Upper lobe of left lung (tissue), 6 donors: ENCODE data around the gene AVEN. TPM values are rescaled to one million over a fixed set of nuclear protein-coding genes. Genes with fewer than 3 reads are reported as not detected.

Experiments used
- ATAC-seq, 2 donors: fragments of 200-7000 bp; cut with Tn5 transposase; one replicate each; pipeline ENCODE4 v1.9.1; 2022; ENCODE audit warnings: mild to moderate bottlenecking in 2 of 2, moderate library complexity in 2 of 2; ENCODE audit not compliant: low FRiP score in 2 of 2
- DNase-seq, 2 donors: peaks; one replicate each; pipeline ENCODE4 v3.0.0-alpha.2; 2019 to 2020
- H3K27ac ChIP-seq, 4 donors: fragments of 200-600 bp; sonication (generic); one replicate each; pipeline ENCODE4 v1.5.1; 2016 to 2019
- H3K27me3 ChIP-seq, 4 donors: fragments of 200-600 bp; sonication (generic); one replicate each; pipeline ENCODE4 v1.5.1; 2017 to 2019
- H3K36me3 ChIP-seq, 4 donors: fragments of 200-600 bp; sonication (generic); one replicate each; pipeline ENCODE4 v1.5.1; 2016 to 2019
- H3K4me1 ChIP-seq, 4 donors: fragments of 200-600 bp; sonication (generic); one replicate each; pipeline ENCODE4 v1.5.1; 2018 to 2019
- H3K4me3 ChIP-seq, 4 donors: fragments of 200-600 bp; sonication (generic); one replicate each; pipeline ENCODE4 v1.5.1; 2017 to 2019; ENCODE audit warnings: mild to moderate bottlenecking in 2 of 4, moderate library complexity in 1 of 4
- H3K9me3 ChIP-seq, 4 donors: fragments of 200-600 bp; sonication (generic); one replicate each; pipeline ENCODE4 v1.5.1; 2018 to 2019
- EP300 ChIP-seq, 4 donors: sonication (generic); formaldehyde crosslinking; IDR thresholded peaks; one replicate each; pipeline ENCODE4 v1.5.1; 2017; ENCODE audit warnings: antibody characterized with exemption in 4 of 4, control low read depth in 2 of 4
- POLR2A ChIP-seq, 4 donors: fragments of 450-650 bp; IDR thresholded peaks; one replicate each; pipeline ENCODE4 v1.5.1; 2016 to 2017; ENCODE audit warnings: antibody characterized with exemption in 4 of 4, mild to moderate bottlenecking in 2 of 4
- POLR2AphosphoS5 ChIP-seq, 2 donors: sonication (generic); formaldehyde crosslinking; IDR thresholded peaks; one replicate each; pipeline ENCODE4 v1.5.1; 2017; ENCODE audit warnings: antibody characterized with exemption in 2 of 2
- WGBS, 2 donors: methylation state at CpG; one replicate each; pipeline ENCODE4 v1.1.5; 2017 to 2018; 5-methylcytosine and 5-hydroxymethylcytosine counted together
- total RNA-seq, 6 donors: library from RNA; depleted of rRNA in 4 of 6; stranded (reverse); fragments of >200 nt in 4 of 6; gene quantifications; one replicate each; pipeline versions ENCODE4 v1.1.0 to v1.2.1, GENCODE V29; 2016 to 2021
- TF ChIP-seq, protein P1 (sequence below), 6 experiments: fragments of 450-650 bp in 4 of 6; fragments of 200-600 bp in 2 of 6; sonication (generic) in 2 of 6; IDR thresholded peaks; one replicate each; pipeline ENCODE4 v1.5.1; 2016 to 2019; ENCODE audit warnings: antibody characterized with exemption in 6 of 6
- donor health status: DM: no; HTN: no; CAD: no; lungs with moderate emphysema.
- donor health status: DM: no; HTN: yes; CAD: no; lungs with severe emphysema.

The AVEN gene
- total RNA-seq, 6 donors from 2014 or later: 6.9 to 38.8 (median 9.9) TPM

DNA sequence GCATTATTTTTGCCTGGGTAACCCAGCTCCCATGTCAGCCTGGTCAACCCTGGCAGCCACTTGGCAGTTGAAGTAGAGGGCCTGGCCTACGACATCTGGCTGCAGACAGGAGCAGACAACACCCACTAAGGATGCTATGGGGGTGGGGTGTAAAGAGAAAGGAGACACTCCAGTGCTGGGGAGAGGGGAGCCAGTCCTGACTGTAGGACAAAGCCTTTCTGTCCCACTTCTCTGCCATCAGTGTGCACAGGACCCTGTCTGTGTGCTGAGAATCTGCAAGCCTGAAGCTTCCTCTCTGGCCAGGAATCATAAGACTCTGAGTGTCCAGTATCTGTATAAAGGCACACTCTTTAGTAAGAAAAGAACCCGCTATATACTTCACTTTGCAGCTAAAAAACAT lies 167.0 kb downstream of the AVEN start:
- TF ChIP-seq POLR2AphosphoS5 (IDR thresholded peaks at IDR 0.05) (no peak), POLR2A (IDR thresholded peaks at IDR 0.05) (no peak)
- TF ChIP-seq, protein P1, sequence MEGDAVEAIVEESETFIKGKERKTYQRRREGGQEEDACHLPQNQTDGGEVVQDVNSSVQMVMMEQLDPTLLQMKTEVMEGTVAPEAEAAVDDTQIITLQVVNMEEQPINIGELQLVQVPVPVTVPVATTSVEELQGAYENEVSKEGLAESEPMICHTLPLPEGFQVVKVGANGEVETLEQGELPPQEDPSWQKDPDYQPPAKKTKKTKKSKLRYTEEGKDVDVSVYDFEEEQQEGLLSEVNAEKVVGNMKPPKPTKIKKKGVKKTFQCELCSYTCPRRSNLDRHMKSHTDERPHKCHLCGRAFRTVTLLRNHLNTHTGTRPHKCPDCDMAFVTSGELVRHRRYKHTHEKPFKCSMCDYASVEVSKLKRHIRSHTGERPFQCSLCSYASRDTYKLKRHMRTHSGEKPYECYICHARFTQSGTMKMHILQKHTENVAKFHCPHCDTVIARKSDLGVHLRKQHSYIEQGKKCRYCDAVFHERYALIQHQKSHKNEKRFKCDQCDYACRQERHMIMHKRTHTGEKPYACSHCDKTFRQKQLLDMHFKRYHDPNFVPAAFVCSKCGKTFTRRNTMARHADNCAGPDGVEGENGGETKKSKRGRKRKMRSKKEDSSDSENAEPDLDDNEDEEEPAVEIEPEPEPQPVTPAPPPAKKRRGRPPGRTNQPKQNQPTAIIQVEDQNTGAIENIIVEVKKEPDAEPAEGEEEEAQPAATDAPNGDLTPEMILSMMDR (IDR thresholded peaks at IDR 0.05): no peak
- H3K4me1 ChIP-seq: peaks cover 0 to under 1% (median 0%) of the 10 kb centered on the region in 4 donors
- DNase-seq: no peak
- WGBS, 2 donors: 76 to 92% methylated on average over 2 of the region's 2 CpGs
- H3K36me3 ChIP-seq: peaks cover 0 to 3% (median 0%) of the 10 kb centered on the region in 4 donors
- no peak overlapping the region for H3K4me3 ChIP-seq
- H3K9me3 ChIP-seq: no peaks in the 10 kb centered on the region
- no peak overlapping the region for H3K27ac ChIP-seq
- ATAC-seq: no peak
- no peaks in the 10 kb centered on the region for H3K27me3 ChIP-seq

DNA sequence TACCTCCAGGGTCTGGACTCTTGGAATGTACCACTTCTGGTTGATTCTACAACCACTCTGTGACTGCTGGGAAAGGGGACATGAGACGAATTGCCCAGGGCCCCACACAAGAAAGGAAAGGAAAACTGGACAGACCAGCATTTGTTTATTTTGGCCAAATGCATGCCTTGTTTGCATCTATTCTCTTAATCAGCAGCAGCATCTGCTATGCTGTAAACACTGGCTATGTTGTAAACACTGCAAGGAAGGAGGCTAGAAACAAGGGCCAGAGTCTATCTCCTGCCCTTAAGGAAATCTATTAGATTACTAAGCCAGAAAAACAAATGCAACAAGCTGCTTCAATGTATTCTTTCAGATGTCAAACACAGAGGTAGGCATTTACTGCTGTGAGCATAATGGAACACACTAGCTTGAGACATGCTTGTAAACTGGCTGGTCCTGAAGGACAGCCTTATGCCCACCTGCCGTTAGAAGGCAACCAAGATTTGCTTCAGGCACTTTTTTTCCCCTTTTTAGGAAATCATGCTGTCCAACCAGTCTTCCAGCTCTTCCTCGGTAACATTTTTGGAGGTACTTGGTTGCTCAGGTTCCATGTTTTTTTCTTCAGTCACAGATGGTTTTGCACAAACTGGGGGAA lies 172.8 kb downstream of the AVEN start:
- DNase-seq: no peak

DNA sequence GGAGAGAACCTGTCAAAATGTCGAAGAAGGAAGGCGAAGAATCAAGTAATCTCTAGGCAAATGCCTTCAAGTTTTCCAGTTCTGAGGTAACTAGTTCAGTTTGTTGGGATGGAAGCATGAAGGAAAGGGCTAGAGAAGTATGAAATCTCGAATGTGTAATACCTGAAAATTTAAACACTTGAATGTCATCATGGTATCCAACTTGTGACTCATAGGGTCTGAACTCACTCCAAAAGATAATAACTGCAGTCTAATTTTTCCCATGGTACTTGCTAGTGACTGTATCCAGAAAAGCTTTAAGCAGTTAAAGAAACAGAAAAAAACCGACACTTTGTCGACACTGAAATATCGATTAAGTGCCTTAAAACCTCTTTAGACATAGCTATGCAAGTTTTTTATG lies 173.6 kb downstream of the AVEN start:
- no peak overlapping the region for H3K27ac ChIP-seq

More for the DNA sequence above, 172.8 kb downstream of the AVEN start:
- Histone ChIP-seq H3K4me3 (no peak overlapping the region), H3K9me3 (no peaks in the 10 kb centered on the region), H3K4me1 (peaks cover 0 to 5% (median 0%) of the 10 kb centered on the region in 4 donors), H3K36me3 (peaks cover 0 to 10% (median 0%) of the 10 kb centered on the region in 4 donors), H3K27ac (no peak overlapping the region), H3K27me3 (no peaks in the 10 kb centered on the region)
- ATAC-seq: no peak
- TF ChIP-seq EP300 (IDR thresholded peaks at IDR 0.05) (peak in 1 of 4 donors; percentile 30), POLR2AphosphoS5 (IDR thresholded peaks at IDR 0.05) (peak in 1 of 2 donors; percentile 29), POLR2A (IDR thresholded peaks at IDR 0.05) (no peak)
- 46 to 68% methylated on average over 3 of the region's 3 CpGs for WGBS, 2 donors

GRCh38 chr15:33864360-33865075 lies 174.5 kb downstream of the AVEN start:
- WGBS, 2 donors: 84 to 85% methylated on average over 5 of the region's 5 CpGs

More for the DNA sequence above, 173.6 kb downstream of the AVEN start:
- H3K4me1 ChIP-seq: peaks cover 0 to 5% (median 0%) of the 10 kb centered on the region in 4 donors
- ATAC-seq: no peak
- no peak overlapping the region for H3K4me3 ChIP-seq
- peaks cover 0 to 10% (median 0%) of the 10 kb centered on the region in 4 donors for H3K36me3 ChIP-seq
- H3K9me3 ChIP-seq: no peaks in the 10 kb centered on the region
- no peaks in the 10 kb centered on the region for H3K27me3 ChIP-seq
- TF ChIP-seq EP300 (IDR thresholded peaks at IDR 0.05) (no peak), POLR2AphosphoS5 (IDR thresholded peaks at IDR 0.05) (no peak), POLR2A (IDR thresholded peaks at IDR 0.05) (no peak)
- TF ChIP-seq, protein P1 (IDR thresholded peaks at IDR 0.05): no peak
- 83 to 87% methylated on average over 6 of the region's 6 CpGs for WGBS, 2 donors
- no peak for DNase-seq

GRCh38 chr15:33860754-33861153 lies 178.2 kb downstream of the AVEN start:
- Histone ChIP-seq H3K27ac (no peak overlapping the region), H3K27me3 (no peaks in the 10 kb centered on the region), H3K4me3 (no peak overlapping the region), H3K9me3 (no peaks in the 10 kb centered on the region), H3K4me1 (no peaks in the 10 kb centered on the region), H3K36me3 (peaks cover 0 to 2% (median 0%) of the 10 kb centered on the region in 4 donors)
- TF ChIP-seq EP300 (IDR thresholded peaks at IDR 0.05): no peak
- TF ChIP-seq, protein P1 (IDR thresholded peaks at IDR 0.05): no peak
- TF ChIP-seq POLR2A (IDR thresholded peaks at IDR 0.05): no peak
- TF ChIP-seq POLR2AphosphoS5 (IDR thresholded peaks at IDR 0.05): no peak
- ATAC-seq (no peak), DNase-seq (no peak)
- 91 to 96% methylated on average over 3 of the region's 3 CpGs for WGBS, 2 donors

More at GRCh38 chr15:33864360-33865075, 174.5 kb downstream of the AVEN start:
- no peak overlapping the region for H3K27ac ChIP-seq
- no peak for ATAC-seq
- H3K4me1 ChIP-seq: peaks cover 0 to 5% (median 0%) of the 10 kb centered on the region in 4 donors
- no peaks in the 10 kb centered on the region for H3K27me3 ChIP-seq
- DNase-seq: no peak
- peaks cover 0 to 10% (median 0%) of the 10 kb centered on the region in 4 donors for H3K36me3 ChIP-seq
- H3K4me3 ChIP-seq: no peak overlapping the region
- TF ChIP-seq POLR2AphosphoS5 (IDR thresholded peaks at IDR 0.05): no peak
- TF ChIP-seq POLR2A (IDR thresholded peaks at IDR 0.05): no peak
- TF ChIP-seq, protein P1 (IDR thresholded peaks at IDR 0.05): no peak
- TF ChIP-seq EP300 (IDR thresholded peaks at IDR 0.05): no peak
- H3K9me3 ChIP-seq: no peaks in the 10 kb centered on the region
